Caco-2 (cell line): ENCODE results near the gene PBX1. TPM values are rescaled to one million over a fixed set of nuclear protein-coding genes. Genes with fewer than 3 reads are reported as not detected.

Experiments
- BruUV-seq: library from RNA; stranded (reverse); fragments of 400-500 nt; replicated peaks from 2 replicates; lab custom pipeline; 2021; lab: Mats Ljungman, UMichigan
- CTCF ChIA-PET: fragments of 300-600 bp; sonication (Branson Sonifier 250); formaldehyde crosslinking; loops from one replicate; lab custom pipeline; 2022; ENCODE audit warnings: antibody characterized with exemption; lab: Charles Lee
- POLR2A ChIA-PET: fragments of 300-600 bp; sonication (Branson Sonifier 250); formaldehyde crosslinking; loops from one replicate; lab custom pipeline; 2022; ENCODE audit warnings: antibody characterized with exemption; lab: Charles Lee
- DNase-seq, 2 experiments: peaks; one replicate each; pipeline versions ENCODE4 v3.0.0 to v3.0.0-alpha.2; 2020 to 2022
- H3K27me3 ChIP-seq: replicated peaks from 2 replicates; pipeline ENCODE4 v1.6.0; 2011; ENCODE audit warnings: low read length; ENCODE audit not compliant: control insufficient read depth, insufficient read depth
- H3K36me3 ChIP-seq: 2 replicates; pipeline ENCODE4 v1.5.1; 2011; ENCODE audit warnings: low read length; ENCODE audit not compliant: control insufficient read depth, insufficient read depth
- H3K4me1 ChIP-seq: fragments of 250-450 bp; sonication (Bioruptor Pico); 2 replicates; pipeline ENCODE4 v1.5.1; 2020; ENCODE audit warnings: mild to moderate bottlenecking
- H3K4me3 ChIP-seq: 2 replicates; pipeline ENCODE4 v1.5.1; 2011; ENCODE audit warnings: low read depth, mild to moderate bottlenecking, control low read depth, low read length
- H3K9me3 ChIP-seq: fragments of 250-450 bp; sonication (Bioruptor Pico); 2 replicates; pipeline ENCODE4 v1.5.1; 2020; ENCODE audit warnings: mild to moderate bottlenecking, moderate library complexity
- H3K27ac Mint-ChIP-seq: one replicate; pipeline ENCODE4 v1.8.0; 2022; ENCODE audit warnings: mixed read lengths; ENCODE audit not compliant: unreplicated experiment
- H3K27me3 Mint-ChIP-seq: one replicate; pipeline ENCODE4 v1.8.0; 2022; ENCODE audit warnings: mixed read lengths; ENCODE audit not compliant: insufficient read depth, unreplicated experiment
- H3K36me3 Mint-ChIP-seq: one replicate; pipeline ENCODE4 v1.8.0; 2022; ENCODE audit warnings: mild to moderate bottlenecking, mixed read lengths; ENCODE audit not compliant: insufficient read depth, unreplicated experiment
- H3K4me1 Mint-ChIP-seq: one replicate; pipeline ENCODE4 v1.8.0; 2022; ENCODE audit warnings: low read depth, mixed read lengths; ENCODE audit not compliant: unreplicated experiment
- H3K4me3 Mint-ChIP-seq: one replicate; pipeline ENCODE4 v1.8.0; 2022; ENCODE audit warnings: mild to moderate bottlenecking, moderate library complexity, mixed read lengths; ENCODE audit not compliant: unreplicated experiment
- H3K9me3 Mint-ChIP-seq: one replicate; pipeline ENCODE4 v1.8.0; 2022; ENCODE audit warnings: mixed read lengths; ENCODE audit not compliant: unreplicated experiment
- intact Hi-C: fragments of 100-400 bp; cut with micrococcal nuclease; formaldehyde crosslinking; loops from one replicate; pipeline ENCODE4 v1.10.0; 2022; ENCODE audit not compliant: unreplicated experiment
- total RNA-seq: library from RNA; stranded (reverse); gene quantifications from 2 replicates; pipeline ENCODE4 v1.2.3, GENCODE V29; 2022
- TF ChIP-seq, protein P1 (sequence below), 2 experiments: fragments of 200-600 bp in 1 of 2; IDR thresholded peaks; 1 replicate in 1 of 2; 2 replicates in 1 of 2; pipeline versions ENCODE4 v1.5.1 to v1.8.0; 2011 to 2022; ENCODE audit warnings: antibody characterized with exemption in 1 of 2, control low read depth in 1 of 2, inconsistent platforms in 1 of 2, low read depth in 1 of 2, low read length in 1 of 2, mild to moderate bottlenecking in 1 of 2, moderate library complexity in 1 of 2; ENCODE audit not compliant: insufficient read depth in 1 of 2, severe bottlenecking in 1 of 2, unreplicated experiment in 1 of 2

PBX1 gene
- total RNA-seq, 1 experiment from 2014 or later: 103 TPM

DNA sequence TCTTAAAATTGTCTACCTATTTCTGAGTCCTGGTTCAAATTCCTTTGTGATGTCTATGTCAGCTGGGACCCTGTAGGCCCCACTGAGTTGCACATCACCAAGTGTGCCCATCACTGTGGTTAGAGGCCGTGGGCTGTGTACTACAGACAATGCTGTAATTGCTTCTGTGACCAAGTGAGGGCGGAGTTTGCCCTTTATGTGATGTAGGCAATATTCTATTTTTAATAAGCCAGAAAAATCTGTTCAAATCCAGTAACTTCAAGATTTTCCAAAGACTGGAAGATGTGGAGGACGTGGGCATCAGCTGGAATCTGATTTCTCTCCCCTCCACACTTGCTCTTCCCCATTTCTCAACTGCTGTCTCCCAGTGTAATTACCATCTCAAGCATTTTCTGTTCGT lies 215.4 kb downstream of the PBX1 start:
- no peak overlapping the region for H3K4me3 ChIP-seq
- Mint-ChIP-seq H3K27me3 (no peaks in the 10 kb centered on the region), H3K9me3 (no peaks in the 10 kb centered on the region), H3K4me1 (peaks cover 68% of the 10 kb centered on the region), H3K4me3 (peak overlapping the region; percentile 64), H3K27ac (peak overlapping the region; percentile 80), H3K36me3 (peaks cover 7% of the 10 kb centered on the region)
- H3K36me3 ChIP-seq: no peaks in the 10 kb centered on the region; the same call in 1 of the 2 replicates
- no peaks in the 10 kb centered on the region for H3K9me3 ChIP-seq
- no TSS peak for BruUV-seq
- no peaks in the 10 kb centered on the region for H3K27me3 ChIP-seq
- POLR2A ChIA-PET: no interaction called here
- TF ChIP-seq, protein P1, sequence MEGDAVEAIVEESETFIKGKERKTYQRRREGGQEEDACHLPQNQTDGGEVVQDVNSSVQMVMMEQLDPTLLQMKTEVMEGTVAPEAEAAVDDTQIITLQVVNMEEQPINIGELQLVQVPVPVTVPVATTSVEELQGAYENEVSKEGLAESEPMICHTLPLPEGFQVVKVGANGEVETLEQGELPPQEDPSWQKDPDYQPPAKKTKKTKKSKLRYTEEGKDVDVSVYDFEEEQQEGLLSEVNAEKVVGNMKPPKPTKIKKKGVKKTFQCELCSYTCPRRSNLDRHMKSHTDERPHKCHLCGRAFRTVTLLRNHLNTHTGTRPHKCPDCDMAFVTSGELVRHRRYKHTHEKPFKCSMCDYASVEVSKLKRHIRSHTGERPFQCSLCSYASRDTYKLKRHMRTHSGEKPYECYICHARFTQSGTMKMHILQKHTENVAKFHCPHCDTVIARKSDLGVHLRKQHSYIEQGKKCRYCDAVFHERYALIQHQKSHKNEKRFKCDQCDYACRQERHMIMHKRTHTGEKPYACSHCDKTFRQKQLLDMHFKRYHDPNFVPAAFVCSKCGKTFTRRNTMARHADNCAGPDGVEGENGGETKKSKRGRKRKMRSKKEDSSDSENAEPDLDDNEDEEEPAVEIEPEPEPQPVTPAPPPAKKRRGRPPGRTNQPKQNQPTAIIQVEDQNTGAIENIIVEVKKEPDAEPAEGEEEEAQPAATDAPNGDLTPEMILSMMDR (IDR thresholded peaks at IDR 0.05; ENCODE audit: insufficient read depth in 1 of 2, low read depth in 1 of 2, low read length in 1 of 2, severe bottlenecking in 1 of 2, unreplicated experiment in 1 of 2): no peak
- H3K4me1 ChIP-seq: peaks cover 85% of the 10 kb centered on the region
- intact Hi-C loops: loop anchor here (5.0 to 10.0 kb wide), 2 partner anchors 217 to 280 kb away; partner anchors contain the start of gene PBX1
- CTCF ChIA-PET: no interaction called here
- no peak for DNase-seq

DNA sequence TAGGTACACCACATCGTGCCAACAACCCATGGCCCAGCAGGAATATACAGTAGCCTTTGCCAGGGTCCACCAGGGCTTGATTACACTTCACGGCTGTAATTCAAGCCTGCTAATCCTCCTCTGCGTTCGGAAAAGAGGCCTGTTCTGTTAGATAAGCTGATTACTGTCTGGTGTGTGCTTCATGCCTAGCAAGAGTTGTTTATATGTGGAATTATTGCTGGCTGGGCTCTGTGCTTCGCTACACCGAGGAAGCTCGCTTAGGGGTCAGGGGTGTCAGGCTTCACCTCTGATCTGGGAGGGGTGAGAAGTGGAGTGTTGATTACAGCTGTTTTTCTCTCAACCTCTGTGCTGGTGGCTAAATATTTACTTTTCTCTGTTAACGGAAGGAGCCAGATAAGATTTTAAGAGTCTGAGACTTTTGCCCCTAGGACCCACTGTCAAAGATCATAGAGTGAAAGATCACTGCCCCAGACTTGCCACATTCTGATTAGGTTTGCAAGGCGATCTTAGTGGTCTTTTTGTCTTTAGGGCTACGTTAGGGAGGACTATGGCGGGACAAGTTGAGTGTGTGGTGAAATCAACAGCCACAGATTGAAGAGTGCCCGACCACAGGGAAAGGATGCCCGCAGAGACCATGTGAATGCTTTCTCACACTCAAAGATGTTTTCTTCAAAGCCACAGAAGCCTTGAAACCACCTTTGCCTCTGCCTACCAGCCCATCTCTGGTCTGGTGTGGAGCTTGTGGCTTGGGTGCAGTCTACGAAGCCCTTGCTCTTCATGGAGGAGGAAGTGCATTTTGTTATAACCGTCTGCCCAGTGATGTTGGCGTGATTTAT lies 216.1 kb downstream of the PBX1 start:
- Histone ChIP-seq H3K27me3 (no peaks in the 10 kb centered on the region), H3K4me3 (no peak overlapping the region), H3K36me3 (no peaks in the 10 kb centered on the region), H3K9me3 (no peaks in the 10 kb centered on the region), H3K4me1 (peaks cover 79% of the 10 kb centered on the region)
- peaks cover 7% of the 10 kb centered on the region for H3K36me3 Mint-ChIP-seq
- no peaks in the 10 kb centered on the region for H3K27me3 Mint-ChIP-seq
- peak overlapping the region; percentile 64 for H3K4me3 Mint-ChIP-seq
- H3K4me1 Mint-ChIP-seq: peaks cover 62% of the 10 kb centered on the region
- no peaks in the 10 kb centered on the region for H3K9me3 Mint-ChIP-seq
- H3K27ac Mint-ChIP-seq: peak overlapping the region; percentile 80
- POLR2A ChIA-PET: no interaction called here
- BruUV-seq: no TSS peak
- intact Hi-C loops: loop anchor here (5.0 to 10.0 kb wide), 5 partner anchors 68 to 280 kb away; partner anchors contain the start of gene PBX1
- CTCF ChIA-PET: no interaction called here
- DNase-seq: peak; percentile 44 to 78
- TF ChIP-seq, protein P1 (IDR thresholded peaks at IDR 0.05; ENCODE audit: insufficient read depth in 1 of 2, low read depth in 1 of 2, low read length in 1 of 2, severe bottlenecking in 1 of 2, unreplicated experiment in 1 of 2): no peak

DNA sequence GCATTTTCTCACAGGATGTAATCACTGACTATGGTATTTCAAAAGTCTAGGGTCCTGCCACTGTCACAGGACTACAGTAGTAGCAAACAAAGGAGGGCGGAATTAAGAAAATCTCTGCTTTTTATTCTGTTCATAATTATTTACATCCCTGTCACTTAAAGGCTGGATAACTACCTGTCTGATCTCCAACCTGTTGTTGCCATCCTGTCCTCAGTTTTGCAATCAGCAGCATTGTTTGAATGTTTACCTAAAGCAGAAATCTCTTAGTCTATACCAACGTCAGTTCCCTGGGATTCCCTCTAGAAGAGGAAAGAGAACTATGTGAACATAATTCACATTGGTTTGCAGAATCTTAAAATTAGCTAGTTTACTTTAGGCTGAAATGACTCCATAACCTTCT lies 218.5 kb downstream of the PBX1 start:
- Mint-ChIP-seq H3K27ac (no peak overlapping the region), H3K36me3 (peaks cover 7% of the 10 kb centered on the region), H3K4me3 (no peak overlapping the region), H3K9me3 (no peaks in the 10 kb centered on the region), H3K27me3 (no peaks in the 10 kb centered on the region), H3K4me1 (peaks cover 40% of the 10 kb centered on the region)
- no TSS peak for BruUV-seq
- Histone ChIP-seq H3K36me3 (no peaks in the 10 kb centered on the region; the same call in 1 of the 2 replicates), H3K4me1 (peaks cover 54% of the 10 kb centered on the region), H3K27me3 (no peaks in the 10 kb centered on the region), H3K9me3 (no peaks in the 10 kb centered on the region), H3K4me3 (no peak overlapping the region)
- POLR2A ChIA-PET: no interaction called here
- CTCF ChIA-PET: no interaction called here
- intact Hi-C loops: loop anchor here (5.0 to 10.0 kb wide), 4 partner anchors 70 to 283 kb away; no protein-coding TSS in a partner anchor
- TF ChIP-seq, protein P1 (IDR thresholded peaks at IDR 0.05; ENCODE audit: insufficient read depth in 1 of 2, low read depth in 1 of 2, low read length in 1 of 2, severe bottlenecking in 1 of 2, unreplicated experiment in 1 of 2): no peak
- DNase-seq: no peak
